Measurements from ENCODE around the gene ADAMTSL4. TPM values are rescaled to one million over a fixed set of nuclear protein-coding genes. Genes with fewer than 3 reads are reported as not detected.

The ADAMTSL4 gene
- total RNA-seq (2022; extraction: Qiagen RNA extraction), result 2.8 to 7.5 TPM (median 6.1 TPM) in 5 replicates

DNA sequence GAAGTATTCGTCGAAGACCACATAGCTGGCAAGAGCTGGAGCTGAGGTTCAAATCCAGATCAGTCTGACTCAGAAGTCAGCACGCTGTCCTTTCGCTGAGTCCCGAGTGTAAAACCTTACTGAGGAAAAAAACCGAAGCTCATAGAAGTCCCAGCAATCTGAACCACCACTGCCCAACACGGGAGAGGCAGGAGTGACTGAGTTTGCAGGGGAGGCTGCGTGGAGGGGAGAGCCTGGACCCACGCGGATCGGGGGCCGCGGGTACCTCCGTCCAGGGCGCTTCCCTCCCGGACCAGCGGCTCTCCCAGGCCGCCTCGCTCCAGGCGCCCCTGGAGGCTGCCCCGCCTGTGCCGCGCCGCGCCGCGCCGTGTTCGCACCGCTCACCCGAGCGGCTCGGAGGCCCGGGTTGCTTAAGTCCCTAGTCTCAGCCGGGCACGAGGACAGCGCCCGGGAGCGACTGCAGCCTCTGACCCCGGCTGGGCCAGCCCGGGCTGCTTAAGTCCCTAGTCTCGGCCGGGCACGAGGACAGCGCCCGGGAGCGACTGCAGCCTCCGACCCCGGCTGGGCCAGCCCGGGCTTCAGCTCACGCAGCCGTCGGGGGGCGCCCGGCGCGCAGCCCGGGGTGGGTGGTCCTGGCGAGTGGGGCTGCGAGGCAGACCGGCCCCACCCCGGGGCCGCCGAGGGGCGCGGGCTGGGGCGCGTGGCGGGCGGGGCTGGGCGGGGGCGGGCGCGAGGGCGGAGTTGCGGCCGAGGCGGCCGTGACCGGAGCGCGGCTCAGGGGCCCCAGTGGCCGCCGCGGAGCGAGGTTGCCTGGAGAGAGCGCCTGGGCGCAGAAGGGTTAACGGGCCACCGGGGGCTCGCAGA, at the start of gene ADAMTSL4:
ADAMTSL4 (plus strand) TSS at position 777 of the 864 bp plus-strand sequence. CDS start 2,881 bp downstream, outside the sequence.

DNA sequence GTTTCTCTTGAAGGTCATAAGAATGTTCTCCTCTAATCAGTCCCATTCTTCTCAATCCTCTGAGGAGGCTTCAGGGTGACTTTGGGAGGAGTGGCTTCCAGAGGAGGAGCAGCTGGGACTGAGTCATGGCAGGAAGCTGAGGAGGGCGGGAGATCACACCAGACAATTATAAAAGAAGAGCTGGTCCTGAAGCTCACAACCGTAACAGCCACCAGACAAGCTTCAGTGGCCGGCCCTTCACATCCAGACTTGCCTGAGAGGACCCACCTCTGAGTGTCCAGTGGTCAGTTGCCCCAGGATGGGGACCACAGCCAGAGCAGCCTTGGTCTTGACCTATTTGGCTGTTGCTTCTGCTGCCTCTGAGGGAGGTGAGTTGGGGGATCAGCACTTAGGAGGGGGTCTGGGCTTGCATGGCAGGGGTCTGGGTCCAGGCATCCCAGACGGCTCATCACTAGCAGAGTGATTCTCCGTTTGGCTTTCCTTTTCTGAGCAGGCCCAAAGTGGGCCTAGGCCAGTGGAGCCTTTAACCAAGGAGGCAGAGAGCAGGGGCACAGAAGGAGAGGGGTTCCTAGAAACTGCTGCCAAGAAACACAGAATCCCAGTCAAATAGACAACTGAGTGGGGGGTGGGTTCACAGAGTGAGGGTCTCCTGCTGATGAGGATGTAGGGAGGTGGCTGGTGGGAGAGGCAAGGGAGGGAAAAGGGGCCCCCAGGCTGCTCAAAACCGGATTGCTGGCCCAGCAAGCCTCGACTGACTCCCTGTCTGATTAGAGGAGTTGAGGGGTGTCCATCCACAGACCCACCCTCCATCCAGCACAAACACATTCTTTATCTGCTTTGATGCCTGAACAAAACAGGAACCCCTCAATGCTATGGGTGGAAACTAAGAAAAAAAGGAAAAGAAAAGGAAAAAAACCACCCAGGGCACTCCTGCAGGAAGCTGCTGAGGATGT, 41.0 kb upstream of the ADAMTSL4 start, which contains the start of gene ECM1:
ECM1 (plus strand) TSS at position 198 of the 953 bp plus-strand sequence; CDS start at position 299, 101 bp downstream.

DNA sequence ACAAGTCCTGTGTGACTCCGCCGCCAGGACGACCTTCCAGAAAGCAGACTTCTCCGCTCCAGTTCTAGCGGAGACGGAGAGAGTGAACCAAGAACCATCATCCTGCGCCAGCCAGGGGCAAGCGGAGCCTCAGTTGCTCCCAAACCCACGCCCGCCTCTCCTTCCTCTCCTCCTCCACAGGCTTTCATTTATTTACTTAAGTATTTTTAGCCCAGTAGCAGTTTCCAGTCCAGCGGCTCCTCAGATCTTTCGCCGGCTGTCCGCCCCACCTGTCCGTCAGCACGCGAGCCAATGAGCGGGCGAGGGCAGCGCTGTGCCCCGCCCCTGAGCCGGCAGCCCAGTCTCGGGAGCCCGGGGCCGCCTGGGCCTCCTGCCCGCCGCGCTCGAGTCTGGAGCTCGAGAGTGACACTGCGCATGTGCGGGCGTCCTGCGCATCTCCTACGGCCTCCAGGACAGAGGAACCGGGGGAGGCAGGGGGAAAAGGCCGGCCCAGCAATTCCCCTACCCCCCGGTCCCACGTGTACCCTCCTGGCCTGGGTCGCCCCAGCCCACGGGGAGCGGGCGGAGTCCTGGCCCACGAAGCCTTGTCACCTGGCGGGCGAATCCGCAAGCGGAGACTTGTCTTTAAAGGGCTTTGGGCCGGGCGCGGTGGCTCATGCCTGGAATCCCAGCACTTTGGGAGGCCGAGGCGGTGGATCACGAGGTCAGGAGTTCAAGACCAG, 33.7 kb upstream of the ADAMTSL4 start, which contains the start of gene FALEC:
FALEC (plus strand) TSS at position 425 of the 722 bp plus-strand sequence.

DNA sequence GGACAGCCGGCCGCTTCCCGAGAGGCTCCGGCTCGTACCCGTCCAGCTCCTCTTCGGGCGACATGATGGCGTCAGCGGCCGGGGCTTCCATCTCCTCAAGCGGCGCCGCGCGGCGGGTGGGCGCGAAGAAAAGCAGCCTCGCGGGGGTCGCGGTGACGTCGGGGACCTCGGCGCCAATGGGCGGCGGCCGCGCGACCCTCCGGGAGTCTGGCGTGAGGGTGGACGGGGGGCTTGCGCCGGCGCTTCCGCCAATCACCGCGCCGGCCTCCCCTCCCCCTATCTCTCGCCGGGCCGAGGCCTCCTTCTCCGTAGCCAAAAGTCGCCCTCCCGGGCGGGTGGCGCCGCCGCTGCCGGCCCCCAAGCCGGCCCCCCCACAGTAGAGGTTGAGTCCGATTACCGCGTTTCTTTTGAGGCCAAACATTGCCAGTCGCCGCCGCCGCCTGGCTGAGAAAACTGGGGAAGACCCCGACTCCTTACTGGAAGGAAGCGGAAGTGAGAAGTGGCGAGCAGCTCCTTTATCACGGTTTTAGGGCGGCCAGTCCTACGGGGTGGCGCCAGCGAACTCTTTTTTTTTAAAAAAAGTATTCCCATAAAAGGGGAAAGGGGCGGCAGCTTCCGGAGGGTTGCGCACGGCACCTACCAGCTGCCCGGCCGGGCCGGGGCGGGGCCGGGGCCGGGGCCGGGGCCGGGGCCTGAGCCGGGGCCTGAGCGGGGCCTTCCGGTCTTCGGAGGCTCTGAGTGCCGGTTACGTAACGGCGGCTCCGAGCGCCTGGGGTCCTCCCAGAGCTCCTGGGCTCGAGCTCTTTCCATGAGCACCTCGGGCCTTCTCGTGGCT, 30.1 kb downstream of the ADAMTSL4 start, which contains the start of gene MCL1:
MCL1 (minus strand) TSS at position 501 of the 835 bp plus-strand sequence; CDS start at position 421, 80 bp downstream.

Other genes starting within 250 kb of the ADAMTSL4 start
- gene PRPF3, start 227.9 kb upstream of the ADAMTSL4 start, total RNA-seq (2022; extraction: Qiagen RNA extraction), result 47.0 to 53.5 TPM (median 51.6 TPM) in 5 replicates
- gene RPRD2, start 185.3 kb upstream of the ADAMTSL4 start, total RNA-seq (2022; extraction: Qiagen RNA extraction), result 12.9 to 13.6 TPM (median 13.3 TPM) in 5 replicates
- gene TARS2, start 62.0 kb upstream of the ADAMTSL4 start, total RNA-seq (2022; extraction: Qiagen RNA extraction), result 21.6 to 23.6 TPM (median 22.4 TPM) in 5 replicates
- gene ECM1, start 41.3 kb upstream of the ADAMTSL4 start, total RNA-seq (2022; extraction: Qiagen RNA extraction), result 1.4 to 1.9 TPM (median 1.4 TPM) in 5 replicates
- gene FALEC, start 33.7 kb upstream of the ADAMTSL4 start, total RNA-seq (2022; extraction: Qiagen RNA extraction), result 0.13 to 0.35 TPM (median 0.26 TPM) in 4 of 5 replicates, not detected in the other
- gene MCL1, start 30.2 kb downstream of the ADAMTSL4 start, total RNA-seq (2022; extraction: Qiagen RNA extraction), result 249 to 315 TPM (median 297 TPM) in 5 replicates
- 126 to 142 TPM (median 138 TPM) in 5 replicates for gene ENSA, start 80.2 kb downstream of the ADAMTSL4 start, total RNA-seq (2022; extraction: Qiagen RNA extraction)
- gene GOLPH3L, start 147.7 kb downstream of the ADAMTSL4 start, total RNA-seq (2022; extraction: Qiagen RNA extraction), result 11.4 to 16.0 TPM (median 14.0 TPM) in 5 replicates
- gene HORMAD1, start 171.5 kb downstream of the ADAMTSL4 start, total RNA-seq (2022; extraction: Qiagen RNA extraction), result 5.8 to 10.7 TPM (median 8.1 TPM) in 5 replicates
- gene CTSS, start 216.4 kb downstream of the ADAMTSL4 start, total RNA-seq (2022; extraction: Qiagen RNA extraction), result 14.2 to 19.8 TPM (median 16.1 TPM) in 5 replicates